Measurements from ENCODE around the gene KCNC4. TPM values are rescaled to one million over a fixed set of nuclear protein-coding genes. Genes with fewer than 3 reads are reported as not detected.

The KCNC4 gene
- polyA plus RNA-seq, 2 of the 4 experiments (the other 2 are of a cell fraction) = 1.1 to 2.4 TPM

DNA sequence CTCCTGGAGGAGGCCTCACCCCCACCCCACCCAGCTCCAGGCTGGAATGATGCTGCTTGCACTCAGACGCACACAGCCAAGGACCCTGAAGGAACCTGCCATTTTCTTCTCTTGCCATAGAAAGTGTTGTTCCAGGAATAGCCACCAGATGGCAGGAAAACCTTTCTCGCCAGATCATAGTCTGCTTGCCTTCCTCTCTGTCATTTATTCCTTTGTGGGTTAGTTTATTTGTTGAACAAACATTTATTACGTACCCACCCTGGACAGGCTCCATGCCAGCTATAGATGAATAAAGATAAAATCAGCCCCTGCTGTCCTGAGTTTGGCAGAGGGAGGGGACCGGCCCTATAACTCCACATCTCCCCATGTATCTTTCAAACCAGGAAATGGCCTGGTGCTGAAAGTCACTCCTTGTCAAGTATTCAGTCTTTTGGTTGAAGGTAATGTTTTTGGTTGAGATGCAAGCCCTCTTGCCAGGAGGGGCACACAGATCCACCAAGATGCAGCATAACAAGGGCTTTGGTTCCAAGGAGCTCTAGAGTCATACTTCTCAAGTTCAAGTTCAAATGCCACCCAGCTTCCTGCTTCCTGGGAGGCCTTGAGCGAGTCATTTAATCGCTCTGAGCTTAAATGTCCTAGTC, 7.0 kb upstream of the KCNC4 start:
- Histone ChIP-seq H3K4me2 (peak overlapping the region; percentile 35), H3K27ac (peak overlapping the region in 1 of 2 experiments; percentile 32; a peak in 2 of 6 replicates), H3K4me3 (no peak overlapping the region), H3K9me3 (no peaks in the 10 kb centered on the region), H3K4me1 (peaks cover 11% of the 10 kb centered on the region)
- DNase-seq (ENCODE audit: low read depth in 1 of 2, low spot score in 1 of 2) = peak; percentile 40 to 63
- ChIA-PET CTCF (interaction anchor here (0.6 to 16.7 kb wide), 60 partner anchors 9 to 311 kb away, joined by 3 to 354 read pairs (median 4); partner anchors contain the start of genes LAMTOR5, PROK1 and RBM15), POLR2A (no interaction called here)
- TF ChIP-seq HEYL (CRISPR knock-in tag; IDR thresholded peaks at IDR 0.05) = no peak
- peak; percentile 78 to 86 for TF ChIP-seq RAD21 (conservative IDR thresholded peaks at IDR 0.05 in 1 of 2, IDR thresholded peaks at IDR 0.05 in 1 of 2)
- TF ChIP-seq SMC3 (IDR thresholded peaks at IDR 0.05) = peak; percentile 78
- TF ChIP-seq, protein P1, sequence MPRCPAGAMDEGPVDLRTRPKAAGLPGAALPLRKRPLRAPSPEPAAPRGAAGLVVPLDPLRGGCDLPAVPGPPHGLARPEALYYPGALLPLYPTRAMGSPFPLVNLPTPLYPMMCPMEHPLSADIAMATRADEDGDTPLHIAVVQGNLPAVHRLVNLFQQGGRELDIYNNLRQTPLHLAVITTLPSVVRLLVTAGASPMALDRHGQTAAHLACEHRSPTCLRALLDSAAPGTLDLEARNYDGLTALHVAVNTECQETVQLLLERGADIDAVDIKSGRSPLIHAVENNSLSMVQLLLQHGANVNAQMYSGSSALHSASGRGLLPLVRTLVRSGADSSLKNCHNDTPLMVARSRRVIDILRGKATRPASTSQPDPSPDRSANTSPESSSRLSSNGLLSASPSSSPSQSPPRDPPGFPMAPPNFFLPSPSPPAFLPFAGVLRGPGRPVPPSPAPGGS (IDR thresholded peaks at IDR 0.05) = no peak
- TF ChIP-seq, protein P2, sequence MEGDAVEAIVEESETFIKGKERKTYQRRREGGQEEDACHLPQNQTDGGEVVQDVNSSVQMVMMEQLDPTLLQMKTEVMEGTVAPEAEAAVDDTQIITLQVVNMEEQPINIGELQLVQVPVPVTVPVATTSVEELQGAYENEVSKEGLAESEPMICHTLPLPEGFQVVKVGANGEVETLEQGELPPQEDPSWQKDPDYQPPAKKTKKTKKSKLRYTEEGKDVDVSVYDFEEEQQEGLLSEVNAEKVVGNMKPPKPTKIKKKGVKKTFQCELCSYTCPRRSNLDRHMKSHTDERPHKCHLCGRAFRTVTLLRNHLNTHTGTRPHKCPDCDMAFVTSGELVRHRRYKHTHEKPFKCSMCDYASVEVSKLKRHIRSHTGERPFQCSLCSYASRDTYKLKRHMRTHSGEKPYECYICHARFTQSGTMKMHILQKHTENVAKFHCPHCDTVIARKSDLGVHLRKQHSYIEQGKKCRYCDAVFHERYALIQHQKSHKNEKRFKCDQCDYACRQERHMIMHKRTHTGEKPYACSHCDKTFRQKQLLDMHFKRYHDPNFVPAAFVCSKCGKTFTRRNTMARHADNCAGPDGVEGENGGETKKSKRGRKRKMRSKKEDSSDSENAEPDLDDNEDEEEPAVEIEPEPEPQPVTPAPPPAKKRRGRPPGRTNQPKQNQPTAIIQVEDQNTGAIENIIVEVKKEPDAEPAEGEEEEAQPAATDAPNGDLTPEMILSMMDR (IDR thresholded peaks at IDR 0.05) = peak; percentile 77
- ATAC-seq = peak; percentile 60 to 83; a peak in 4 of 6 replicates
- FAIRE-seq = no peak
- WGBS (ENCODE audit: missing lambda C conversion rate) = 25% methylated on average over 6 of the region's 6 CpGs

DNA sequence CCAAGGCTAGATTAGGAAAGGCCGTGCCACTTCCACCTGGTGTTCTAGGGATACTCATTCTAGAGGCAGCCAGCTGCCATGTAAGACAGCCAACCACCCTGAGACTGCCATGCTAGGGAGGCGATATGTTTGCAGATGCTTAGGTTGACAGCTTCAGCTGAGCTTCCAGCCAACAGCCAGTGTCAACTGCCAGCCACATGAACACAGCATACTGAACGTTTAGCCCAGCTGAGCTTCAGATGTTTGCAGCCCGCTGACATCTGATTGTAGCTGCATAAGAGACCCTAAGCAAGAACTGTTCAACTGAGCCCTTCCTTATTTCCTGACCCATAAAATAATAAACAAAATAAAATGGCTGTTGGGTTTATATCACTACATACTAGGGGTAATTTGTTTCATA, 5.0 kb upstream of the KCNC4 start:
- H3K27ac ChIP-seq = no peak overlapping the region
- H3K4me1 ChIP-seq = peaks cover 11% of the 10 kb centered on the region
- WGBS (ENCODE audit: missing lambda C conversion rate) = 58% methylated on average over 3 of the region's 4 CpGs
- H3K4me2 ChIP-seq = no peak overlapping the region
- ChIA-PET CTCF (interaction anchor here (3.5 to 16.7 kb wide), 5 partner anchors 100 to 290 kb away, joined by 20 to 354 read pairs (median 165); partner anchors contain the start of genes PROK1 and RBM15), POLR2A (no interaction called here)
- TF ChIP-seq MYC (IDR thresholded peaks at IDR 0.05; ENCODE audit: borderline replicate concordance, low read length) = no peak
- no peak for TF ChIP-seq CEBPB (IDR thresholded peaks at IDR 0.05)
- TF ChIP-seq GATA3 (IDR thresholded peaks at IDR 0.05; ENCODE audit: borderline replicate concordance) = no peak
- TF ChIP-seq JUNB (IDR thresholded peaks at IDR 0.05) = no peak
- TF ChIP-seq, protein P3, sequence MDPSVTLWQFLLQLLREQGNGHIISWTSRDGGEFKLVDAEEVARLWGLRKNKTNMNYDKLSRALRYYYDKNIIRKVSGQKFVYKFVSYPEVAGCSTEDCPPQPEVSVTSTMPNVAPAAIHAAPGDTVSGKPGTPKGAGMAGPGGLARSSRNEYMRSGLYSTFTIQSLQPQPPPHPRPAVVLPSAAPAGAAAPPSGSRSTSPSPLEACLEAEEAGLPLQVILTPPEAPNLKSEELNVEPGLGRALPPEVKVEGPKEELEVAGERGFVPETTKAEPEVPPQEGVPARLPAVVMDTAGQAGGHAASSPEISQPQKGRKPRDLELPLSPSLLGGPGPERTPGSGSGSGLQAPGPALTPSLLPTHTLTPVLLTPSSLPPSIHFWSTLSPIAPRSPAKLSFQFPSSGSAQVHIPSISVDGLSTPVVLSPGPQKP (IDR thresholded peaks at IDR 0.05; ENCODE audit: low read depth, low read length) = no peak
- TF ChIP-seq KDM5A (IDR thresholded peaks at IDR 0.05) = no peak
- no peak for TF ChIP-seq TFCP2L1 (CRISPR knock-in tag; IDR thresholded peaks at IDR 0.05)
- no peak for TF ChIP-seq NPAS2 (CRISPR knock-in tag; IDR thresholded peaks at IDR 0.05; ENCODE audit: borderline replicate concordance)
- TF ChIP-seq, protein P4, sequence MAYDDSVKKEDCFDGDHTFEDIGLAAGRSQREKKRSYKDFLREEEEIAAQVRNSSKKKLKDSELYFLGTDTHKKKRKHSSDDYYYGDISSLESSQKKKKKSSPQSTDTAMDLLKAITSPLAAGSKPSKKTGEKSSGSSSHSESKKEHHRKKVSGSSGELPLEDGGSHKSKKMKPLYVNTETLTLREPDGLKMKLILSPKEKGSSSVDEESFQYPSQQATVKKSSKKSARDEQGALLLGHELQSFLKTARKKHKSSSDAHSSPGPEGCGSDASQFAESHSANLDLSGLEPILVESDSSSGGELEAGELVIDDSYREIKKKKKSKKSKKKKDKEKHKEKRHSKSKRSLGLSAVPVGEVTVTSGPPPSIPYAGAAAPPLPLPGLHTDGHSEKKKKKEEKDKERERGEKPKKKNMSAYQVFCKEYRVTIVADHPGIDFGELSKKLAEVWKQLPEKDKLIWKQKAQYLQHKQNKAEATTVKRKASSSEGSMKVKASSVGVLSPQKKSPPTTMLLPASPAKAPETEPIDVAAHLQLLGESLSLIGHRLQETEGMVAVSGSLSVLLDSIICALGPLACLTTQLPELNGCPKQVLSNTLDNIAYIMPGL (CRISPR knock-in tag; IDR thresholded peaks at IDR 0.05; ENCODE audit: borderline replicate concordance) = no peak
- TF ChIP-seq RCOR1 (IDR thresholded peaks at IDR 0.05; ENCODE audit: low read depth, low read length) = no peak
- TF ChIP-seq MAZ (IDR thresholded peaks at IDR 0.05; ENCODE audit: borderline replicate concordance, low read depth, low read length) = no peak
- TF ChIP-seq KDM1A (IDR thresholded peaks at IDR 0.05; ENCODE audit: low read depth) = no peak
- TF ChIP-seq CHD2 (IDR thresholded peaks at IDR 0.05; ENCODE audit: low read length, partially characterized antibody) = no peak
- no peak for TF ChIP-seq NFE2L2 (conservative IDR thresholded peaks at IDR 0.05; ENCODE audit: low read length)
- TF ChIP-seq ZNF302 (CRISPR knock-in tag; IDR thresholded peaks at IDR 0.05) = no peak
- no peak for TF ChIP-seq SREBF2 (IDR thresholded peaks at IDR 0.05)
- TF ChIP-seq HEYL (CRISPR knock-in tag; IDR thresholded peaks at IDR 0.05) = no peak
- TF ChIP-seq MAFK (IDR thresholded peaks at IDR 0.05; ENCODE audit: partially characterized antibody) = no peak
- TF ChIP-seq, protein P5, sequence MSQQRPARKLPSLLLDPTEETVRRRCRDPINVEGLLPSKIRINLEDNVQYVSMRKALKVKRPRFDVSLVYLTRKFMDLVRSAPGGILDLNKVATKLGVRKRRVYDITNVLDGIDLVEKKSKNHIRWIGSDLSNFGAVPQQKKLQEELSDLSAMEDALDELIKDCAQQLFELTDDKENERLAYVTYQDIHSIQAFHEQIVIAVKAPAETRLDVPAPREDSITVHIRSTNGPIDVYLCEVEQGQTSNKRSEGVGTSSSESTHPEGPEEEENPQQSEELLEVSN (IDR thresholded peaks at IDR 0.05; ENCODE audit: borderline replicate concordance, low read depth) = no peak
- TF ChIP-seq POLR2AphosphoS2 (conservative IDR thresholded peaks at IDR 0.05; ENCODE audit: low read length) = no peak
- FAIRE-seq (no peak), DNase-seq (ENCODE audit: low read depth in 1 of 2, low spot score in 1 of 2) (no peak), ATAC-seq (no peak)
- no peaks in the 10 kb centered on the region for H3K9me3 ChIP-seq
- H3K4me3 ChIP-seq = no peak overlapping the region

Data from A549 (cell line).